ENCODE measurements around the gene TAF4.

DNA sequence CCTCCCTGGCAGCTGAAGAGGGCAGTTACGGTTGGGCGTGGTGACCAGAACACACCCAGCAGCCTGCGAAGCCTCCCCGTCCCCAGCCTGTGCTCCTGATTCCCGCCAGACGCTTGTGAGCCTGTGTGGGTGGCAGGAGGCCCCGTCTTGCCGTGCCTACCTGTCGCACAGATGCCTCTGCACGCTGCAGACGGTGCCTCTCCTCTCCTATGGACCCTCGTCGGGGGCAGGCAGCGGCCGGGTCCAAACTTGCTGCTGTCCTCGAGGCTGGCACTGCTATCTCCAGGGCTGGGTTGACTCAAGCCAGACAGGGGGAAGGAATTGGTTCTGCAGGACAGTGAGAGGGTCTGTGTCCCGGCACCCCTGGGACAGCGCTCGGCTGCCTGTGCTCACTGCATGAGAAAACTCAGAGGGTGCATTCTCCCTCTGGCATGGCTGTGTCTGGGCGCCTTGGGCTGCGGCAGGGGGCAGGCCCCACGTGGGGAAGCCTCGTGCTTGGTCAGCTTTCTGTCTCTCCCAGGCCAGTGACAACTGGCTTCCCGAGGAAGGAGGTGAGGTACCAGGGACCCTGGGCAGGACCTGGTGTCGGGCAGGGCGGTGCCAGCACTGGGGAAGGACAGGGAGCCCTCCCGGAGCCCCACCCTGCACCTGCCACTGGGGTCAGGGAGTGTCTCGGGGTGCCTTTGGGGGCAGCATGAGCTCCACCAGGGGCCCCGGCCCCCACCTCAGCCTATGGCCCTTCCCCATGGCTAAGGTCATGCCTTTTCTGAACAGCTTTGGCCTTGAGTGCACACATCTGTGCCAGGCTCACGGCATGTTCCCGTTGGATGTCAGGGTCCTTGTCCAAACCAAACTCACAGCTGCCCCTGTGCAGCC is 127.5 kb downstream of the TAF4 start:
- TF ChIP-seq, protein P1, sequence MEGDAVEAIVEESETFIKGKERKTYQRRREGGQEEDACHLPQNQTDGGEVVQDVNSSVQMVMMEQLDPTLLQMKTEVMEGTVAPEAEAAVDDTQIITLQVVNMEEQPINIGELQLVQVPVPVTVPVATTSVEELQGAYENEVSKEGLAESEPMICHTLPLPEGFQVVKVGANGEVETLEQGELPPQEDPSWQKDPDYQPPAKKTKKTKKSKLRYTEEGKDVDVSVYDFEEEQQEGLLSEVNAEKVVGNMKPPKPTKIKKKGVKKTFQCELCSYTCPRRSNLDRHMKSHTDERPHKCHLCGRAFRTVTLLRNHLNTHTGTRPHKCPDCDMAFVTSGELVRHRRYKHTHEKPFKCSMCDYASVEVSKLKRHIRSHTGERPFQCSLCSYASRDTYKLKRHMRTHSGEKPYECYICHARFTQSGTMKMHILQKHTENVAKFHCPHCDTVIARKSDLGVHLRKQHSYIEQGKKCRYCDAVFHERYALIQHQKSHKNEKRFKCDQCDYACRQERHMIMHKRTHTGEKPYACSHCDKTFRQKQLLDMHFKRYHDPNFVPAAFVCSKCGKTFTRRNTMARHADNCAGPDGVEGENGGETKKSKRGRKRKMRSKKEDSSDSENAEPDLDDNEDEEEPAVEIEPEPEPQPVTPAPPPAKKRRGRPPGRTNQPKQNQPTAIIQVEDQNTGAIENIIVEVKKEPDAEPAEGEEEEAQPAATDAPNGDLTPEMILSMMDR (IDR thresholded peaks at IDR 0.05; ENCODE audit: low read length) = no peak
- TF ChIP-seq EZH2 (optimal IDR thresholded peaks at IDR 0.05; ENCODE audit: low read depth, low read length) = no peak
- TF ChIP-seq EZH2phosphoT487 (IDR thresholded peaks at IDR 0.05; ENCODE audit: low read length) = no peak
